Muscle of arm (tissue), 12 donors: ENCODE data around the gene OTOGL. TPM values are rescaled to one million over a fixed set of nuclear protein-coding genes. Genes with fewer than 3 reads are reported as not detected.
"Not testable (repeated sequence)": the region's sequence is repeated elsewhere in the genome, so short reads cannot be mapped to it uniquely, and the experiment has no call there.

Source experiments
- DNase-seq: peaks from one replicate; pipeline ENCODE4 v3.0.0-alpha.2; 2013
- polyA plus RNA-seq, 12 donors: library from polyadenylated mRNA; unstranded; fragments of 120-200 nt; gene quantifications; one replicate each; pipeline ENCODE4 v1.2.1, GENCODE V29; 2013; ENCODE audit not compliant: insufficient read length in 12 of 12

OTOGL gene
- polyA plus RNA-seq, 12 donors = 0.30 to 0.74 (median 0.61) TPM; not detected in 2

DNA sequence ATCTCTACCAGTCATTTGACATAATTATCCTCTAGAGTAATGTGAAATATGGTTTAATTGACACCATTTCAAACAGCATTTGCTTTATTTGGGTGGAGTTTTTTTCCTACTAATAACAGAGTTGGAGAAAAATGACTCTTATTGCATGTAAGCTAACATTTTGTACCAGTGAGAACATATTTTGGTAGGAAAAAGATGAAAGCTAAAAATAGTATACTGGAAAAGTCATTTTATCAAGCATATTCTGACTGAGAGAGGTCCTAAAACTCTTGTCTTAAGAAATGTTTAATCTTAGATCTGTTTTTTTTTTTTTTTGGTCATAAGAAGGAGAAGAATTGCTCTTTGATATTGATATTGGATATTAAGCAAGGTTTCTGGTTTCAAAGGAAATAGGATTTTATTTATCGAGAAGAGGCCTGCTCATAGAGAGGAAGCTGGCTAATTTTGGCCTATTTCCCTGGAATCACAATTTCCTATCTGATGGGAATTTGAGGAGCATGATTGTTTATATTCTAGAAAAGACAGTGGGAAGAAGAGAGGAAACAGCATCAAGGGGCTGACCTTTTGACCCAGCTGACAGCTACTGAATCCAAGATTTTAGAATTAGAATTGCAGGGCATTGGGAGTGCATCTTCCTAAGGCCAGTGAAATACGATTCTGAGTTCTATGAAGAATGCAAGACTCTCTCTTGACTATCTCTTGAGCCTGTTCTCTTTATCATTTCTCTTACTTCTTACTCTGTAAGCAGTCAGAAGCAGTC is 19.4 kb downstream of the OTOGL start:
- DNase-seq = no peak

DNA sequence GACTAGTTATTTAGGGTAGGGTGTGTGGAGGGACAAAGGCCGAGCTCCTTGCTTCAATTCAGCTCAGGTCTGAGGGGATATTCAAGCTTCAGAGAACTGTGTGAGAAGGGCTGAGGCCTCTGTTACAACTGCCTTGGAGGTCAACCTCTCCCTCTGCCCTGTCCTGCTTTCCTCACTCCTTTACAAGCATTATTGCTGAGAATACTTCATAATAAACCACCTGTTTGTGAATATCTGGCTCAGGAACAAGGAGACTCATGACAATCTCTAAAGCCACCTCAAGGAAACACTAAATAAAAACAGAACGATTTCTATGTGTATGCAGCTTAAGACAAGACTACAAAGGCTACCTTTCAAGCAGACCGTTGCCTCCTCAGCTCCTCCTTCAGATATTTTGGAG is 21.7 kb downstream of the OTOGL start:
- DNase-seq = no peak

DNA sequence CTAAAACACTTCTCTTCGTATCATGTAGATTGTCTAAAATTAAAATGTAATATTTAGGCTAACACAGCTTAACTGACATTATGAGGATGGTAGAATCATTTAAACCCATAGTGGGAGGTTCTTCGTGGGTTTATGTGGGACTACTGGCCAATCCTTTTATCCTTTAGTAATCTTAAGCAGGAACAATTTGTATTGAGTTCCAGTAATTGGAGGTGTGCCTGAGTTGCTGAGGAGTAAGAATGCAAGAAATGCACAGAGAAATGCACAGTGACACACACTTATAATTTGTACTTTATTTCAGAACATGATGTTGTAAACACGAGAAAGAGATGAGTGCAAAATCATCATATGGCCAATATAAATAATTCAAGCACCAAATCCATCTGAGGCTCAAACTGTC is 22.3 kb downstream of the OTOGL start:
- no peak for DNase-seq

DNA sequence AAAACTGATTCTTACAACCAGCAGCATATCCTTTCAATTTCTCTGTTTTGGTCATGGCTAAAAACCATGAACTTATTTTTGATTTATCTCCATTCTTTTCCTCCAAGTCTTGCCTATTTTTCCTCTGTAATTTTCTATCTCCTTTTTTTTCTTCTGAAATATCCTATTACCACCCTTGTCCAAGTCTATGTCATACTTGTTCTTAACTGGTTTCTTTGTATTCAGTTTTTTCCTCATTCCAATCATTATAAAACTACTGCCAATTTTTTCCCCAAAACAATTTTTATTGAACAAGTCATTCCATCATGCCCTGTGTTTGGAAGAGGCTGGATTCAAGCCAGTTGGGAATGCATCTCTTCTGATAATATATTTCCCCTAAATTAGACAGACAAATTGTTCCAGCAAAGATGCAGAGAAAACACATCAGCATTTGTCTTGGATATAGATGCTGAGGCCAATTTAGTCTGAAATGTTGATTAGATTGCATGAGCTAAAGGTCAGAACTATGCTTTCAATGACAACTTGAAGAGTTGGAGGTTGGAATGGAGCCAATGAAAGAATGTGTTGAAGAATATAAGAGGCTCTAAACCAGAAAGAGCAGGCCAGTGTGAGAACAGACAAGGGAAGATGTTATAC is 30.7 kb downstream of the OTOGL start:
- DNase-seq = no peak

DNA sequence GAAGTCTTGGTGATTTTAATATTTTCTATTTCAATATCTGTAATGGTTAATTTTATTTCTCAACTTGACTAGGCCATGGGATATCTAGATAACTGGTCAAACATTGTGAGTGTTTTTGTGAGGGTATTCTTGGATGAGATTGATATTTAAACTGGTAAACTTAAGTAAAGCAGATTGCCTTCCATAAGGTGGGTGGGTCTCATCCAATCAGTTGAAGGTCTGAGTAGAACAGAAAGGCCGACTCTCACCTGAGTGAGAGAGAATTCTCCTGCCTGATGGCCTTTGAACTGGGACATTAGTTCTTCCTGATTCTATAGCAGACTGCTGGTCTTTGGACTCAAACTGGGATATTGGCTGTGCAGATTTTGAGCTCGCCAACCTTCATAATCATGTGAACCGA is 36.3 kb downstream of the OTOGL start:
- no peak for DNase-seq

DNA sequence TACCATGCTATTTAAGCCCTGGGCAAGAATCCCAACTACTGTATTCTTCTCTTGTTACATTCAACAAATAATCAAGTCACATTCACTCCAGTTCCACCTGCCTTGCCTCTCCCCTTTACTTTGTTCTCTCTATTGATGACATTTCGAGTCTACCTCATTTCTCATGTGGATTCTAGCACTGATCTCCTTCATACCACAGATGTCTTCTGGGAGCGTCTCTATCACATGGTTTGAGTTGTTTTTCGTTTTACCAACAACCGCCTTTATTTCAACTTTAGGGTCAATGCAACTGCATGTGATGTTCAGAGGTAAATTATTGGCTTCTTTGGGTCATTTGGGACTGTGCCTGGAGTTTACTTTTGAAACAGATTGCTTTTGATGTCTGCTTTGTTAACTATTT is 40.7 kb downstream of the OTOGL start:
- no peak for DNase-seq

DNA sequence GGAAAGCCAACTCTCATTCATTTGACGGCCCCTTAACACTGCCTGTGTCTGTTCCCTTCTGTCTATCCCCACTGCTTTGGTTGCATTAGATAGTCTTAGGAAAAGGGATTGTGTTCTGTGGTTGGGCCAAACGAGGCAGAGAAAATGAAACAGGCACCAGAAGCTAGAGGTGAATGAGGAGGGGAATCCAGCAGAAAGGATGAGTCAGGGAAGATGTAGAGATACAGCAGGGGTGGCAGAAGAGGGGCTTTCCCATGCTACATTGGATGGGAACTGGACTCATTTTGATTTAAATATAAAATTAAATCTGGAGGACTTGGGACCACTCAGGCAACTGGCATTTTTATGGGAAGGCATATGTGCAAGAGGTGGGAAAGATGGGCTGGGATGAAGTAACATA is 43.3 kb downstream of the OTOGL start:
- DNase-seq = no peak

DNA sequence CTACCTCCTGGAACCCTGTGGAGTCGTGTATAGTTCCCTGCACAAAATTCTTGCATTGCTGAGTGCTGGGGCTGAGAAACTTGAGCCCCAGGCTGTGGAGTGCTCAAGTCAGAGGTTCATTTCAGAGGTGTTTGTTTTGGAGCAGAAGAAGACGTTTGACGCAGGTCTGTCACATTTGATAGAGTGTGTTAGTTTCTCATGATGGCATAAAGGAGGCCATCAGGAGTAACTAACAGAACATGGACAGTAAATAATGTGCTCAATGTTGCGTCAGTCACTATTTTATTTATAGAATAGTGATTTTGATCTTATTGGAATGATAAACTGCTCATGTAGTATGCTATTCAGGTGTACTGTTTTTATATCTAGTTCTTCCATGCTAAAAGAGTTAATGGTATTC is 44.2 kb downstream of the OTOGL start:
- DNase-seq = no peak

DNA sequence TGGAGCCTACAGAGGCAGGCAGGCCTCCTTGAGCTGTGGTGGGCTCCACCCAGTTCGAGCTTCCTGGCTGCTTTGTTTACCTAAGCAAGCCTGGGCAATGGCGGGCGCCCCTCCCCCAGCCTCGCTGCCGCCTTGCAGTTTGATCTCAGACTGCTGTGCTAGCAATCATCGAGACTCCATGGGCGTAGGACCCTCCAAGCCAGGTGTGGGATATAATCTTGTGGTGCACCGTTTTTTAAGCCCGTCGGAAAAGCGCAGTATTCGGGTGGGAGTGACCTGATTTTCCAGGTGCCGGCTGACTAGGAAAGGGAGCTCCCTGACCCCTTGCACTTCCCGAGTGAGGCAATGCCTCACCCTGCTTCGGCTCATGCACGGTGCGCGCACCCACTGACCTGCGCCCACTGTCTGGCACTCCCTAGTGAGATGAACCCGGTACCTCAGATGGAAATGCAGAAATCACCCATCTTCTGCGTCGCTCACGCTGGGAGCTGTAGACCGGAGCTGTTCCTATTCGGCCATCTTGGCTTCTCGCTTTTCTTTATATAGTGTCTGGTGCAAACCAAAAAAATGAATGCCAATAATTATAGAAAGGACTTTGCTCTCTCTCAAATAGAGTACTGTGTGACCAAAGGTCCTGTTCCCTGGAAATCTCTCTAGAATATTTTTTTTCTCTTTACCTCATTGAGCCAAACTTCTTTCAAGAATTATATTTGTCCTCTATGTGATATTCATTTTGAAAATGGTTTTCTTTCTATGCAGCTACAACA is 50.4 kb downstream of the OTOGL start:
- DNase-seq = not testable (repeated sequence)

DNA sequence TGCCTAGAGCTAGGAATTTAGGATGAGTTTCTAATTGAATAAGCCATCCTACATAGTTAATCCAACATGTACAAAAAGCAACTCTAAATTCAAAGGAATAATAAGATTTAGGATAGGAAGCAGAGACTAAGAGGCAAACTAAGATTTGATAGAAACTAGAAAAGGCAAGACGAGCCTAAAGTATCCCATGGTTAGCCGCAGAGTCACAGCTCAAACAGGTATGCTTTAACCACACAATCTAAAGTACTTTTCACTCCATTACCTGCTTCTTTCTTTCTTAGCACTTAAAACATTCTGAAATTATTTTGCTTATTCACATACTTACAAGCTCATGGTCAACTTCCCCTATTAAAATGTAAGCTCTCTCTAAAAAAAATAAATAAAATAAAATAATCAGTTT is 51.8 kb downstream of the OTOGL start:
- DNase-seq = no peak

DNA sequence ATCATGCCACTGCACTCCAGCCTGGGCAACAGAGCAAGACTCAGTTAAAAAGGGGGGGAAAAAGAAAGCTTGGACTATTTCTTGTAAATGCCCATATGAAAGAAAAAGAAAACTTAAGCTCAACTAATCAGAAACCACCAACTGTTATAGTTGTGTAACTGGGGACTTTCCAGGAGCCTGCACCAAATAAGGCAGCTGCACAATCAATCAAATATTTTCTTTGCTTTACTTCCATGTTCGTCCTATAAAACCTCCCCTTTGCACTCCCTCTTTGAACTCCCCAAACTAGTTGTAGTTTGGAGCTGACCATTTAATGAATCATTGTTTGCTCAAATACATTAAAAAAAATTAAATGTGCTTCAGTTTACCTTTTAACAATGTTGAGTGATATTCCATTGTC is 54.9 kb downstream of the OTOGL start:
- no peak for DNase-seq

DNA sequence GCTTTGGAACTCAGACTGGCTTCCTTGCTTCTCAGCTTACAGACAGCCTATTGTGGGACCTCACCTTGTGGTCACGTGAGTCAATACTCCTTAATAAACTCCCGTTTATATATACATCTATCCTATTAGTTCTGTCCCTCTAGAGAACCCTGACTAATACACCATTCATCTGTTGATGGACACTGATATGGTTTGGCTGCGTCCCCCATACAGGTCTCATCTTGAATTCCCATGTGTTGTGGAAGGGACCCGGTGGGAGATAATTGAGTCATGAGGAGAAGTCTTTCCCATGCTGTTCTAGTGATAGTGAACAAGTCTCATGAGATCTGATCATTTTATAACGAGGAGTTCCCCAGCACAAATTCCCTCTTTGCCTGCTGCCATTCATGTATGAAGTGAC is 57.0 kb downstream of the OTOGL start:
- DNase-seq = no peak

DNA sequence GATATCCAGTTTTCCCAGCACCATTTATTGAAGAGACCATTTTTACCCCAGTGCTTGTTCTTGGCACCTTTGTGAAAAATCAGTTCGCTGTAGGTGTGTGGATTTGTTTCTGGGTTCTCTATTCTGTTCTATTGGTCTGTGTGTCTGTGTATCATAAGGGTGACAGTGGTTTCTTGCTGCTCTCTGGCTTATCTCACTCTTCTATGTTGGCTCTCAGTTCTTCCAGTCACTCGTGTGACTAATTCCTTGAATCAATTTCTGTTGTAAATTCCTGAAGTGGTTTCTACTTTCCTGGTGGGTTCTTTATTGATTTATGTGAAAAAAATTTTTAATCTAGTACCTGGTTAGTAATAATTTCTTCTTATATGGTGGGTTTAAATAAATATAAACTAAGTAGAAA is 58.3 kb downstream of the OTOGL start:
- DNase-seq = no peak

DNA sequence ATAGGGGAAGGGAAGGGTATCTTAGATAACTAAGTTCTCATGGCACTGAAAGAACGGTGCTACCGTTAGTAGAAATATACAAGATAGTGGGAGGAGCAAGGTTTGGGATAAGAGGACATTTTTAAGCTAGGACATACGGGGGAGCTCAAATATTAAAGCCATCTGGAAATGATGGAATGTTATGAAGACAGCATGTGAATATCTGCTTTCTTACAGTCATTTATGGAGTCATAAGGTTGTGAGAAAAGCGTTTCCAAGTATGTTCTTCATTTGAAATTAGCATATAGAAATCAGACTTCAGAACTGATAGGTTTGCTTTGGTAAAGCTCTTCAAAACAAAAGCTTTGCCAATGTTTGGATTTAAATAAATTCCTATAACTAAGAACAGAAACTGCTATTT is 62.3 kb downstream of the OTOGL start:
- DNase-seq = no peak

DNA sequence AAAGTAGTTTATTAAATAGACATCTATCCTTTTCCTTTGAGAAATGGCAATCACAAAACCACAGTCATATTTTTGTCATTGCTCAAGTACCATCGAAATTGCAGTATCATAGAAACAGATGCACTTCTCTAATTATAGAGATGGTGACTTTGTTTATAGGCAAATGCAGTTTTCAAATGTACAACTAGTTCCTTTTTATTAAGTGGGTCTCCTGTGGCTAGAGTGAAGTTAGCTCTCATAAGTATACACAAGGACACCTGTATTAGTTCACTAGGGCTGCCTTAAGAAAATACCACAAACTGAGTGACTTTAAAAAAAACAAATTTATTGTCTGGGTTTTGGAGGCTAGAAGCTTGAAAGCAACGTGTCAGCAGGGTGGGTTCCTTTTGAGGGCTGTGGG is 62.8 kb downstream of the OTOGL start:
- no peak for DNase-seq

DNA sequence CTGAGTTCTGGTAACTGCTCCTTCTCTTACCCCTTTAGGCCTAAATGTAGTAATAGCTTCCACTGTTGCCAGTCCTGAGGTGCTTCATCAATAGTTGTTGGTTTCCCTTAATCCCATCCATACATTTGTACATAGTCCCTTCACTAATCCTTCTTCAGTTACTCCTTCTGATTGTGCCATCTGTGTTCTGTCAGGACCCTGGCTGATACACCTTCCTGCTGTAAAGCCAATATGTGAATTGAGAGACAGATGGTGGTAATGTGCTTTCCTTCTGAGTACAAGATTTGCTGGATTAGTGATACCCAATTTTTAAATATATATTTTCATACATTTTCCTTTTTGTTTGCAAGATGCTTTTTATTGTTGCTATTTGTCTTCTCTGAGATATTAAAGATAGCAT is 66.4 kb downstream of the OTOGL start:
- no peak for DNase-seq

DNA sequence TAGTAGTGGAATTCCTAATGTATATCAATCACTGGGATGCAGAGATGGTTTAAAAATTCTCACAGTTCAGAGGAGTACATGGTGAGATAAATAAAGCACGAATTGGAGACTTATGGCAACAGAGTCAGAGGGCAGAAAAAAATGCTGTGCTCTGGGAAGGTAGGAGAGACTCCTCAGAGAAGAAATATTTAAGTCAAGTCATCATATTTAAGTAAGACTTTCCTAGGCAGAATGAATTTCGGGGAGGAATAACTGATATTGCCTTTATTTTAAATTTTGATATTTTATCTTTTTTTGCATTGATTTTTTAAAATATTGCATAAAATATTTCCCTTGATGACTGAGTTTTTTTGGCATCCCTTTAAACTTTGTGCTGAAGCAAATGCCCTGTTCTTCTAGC is 67.4 kb downstream of the OTOGL start:
- DNase-seq = no peak

DNA sequence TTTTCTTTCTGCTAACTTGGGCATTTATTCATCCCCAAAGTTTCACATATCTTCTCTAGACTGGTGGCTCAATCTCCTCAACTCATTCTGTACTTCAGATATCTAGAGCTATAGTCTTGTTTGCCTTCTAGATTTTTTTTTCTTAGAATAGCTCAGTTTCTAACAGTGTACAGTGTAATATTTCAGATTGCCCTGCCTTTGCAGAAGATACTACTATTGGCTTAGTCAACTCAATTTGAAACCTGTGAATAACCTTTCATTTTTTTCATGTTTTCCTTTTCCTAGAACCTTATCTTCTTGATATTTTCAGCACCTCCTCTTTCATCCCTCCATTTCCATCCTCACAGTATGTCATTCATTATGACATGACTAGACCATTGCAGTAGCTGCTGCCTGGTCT is 69.6 kb downstream of the OTOGL start:
- no peak for DNase-seq

DNA sequence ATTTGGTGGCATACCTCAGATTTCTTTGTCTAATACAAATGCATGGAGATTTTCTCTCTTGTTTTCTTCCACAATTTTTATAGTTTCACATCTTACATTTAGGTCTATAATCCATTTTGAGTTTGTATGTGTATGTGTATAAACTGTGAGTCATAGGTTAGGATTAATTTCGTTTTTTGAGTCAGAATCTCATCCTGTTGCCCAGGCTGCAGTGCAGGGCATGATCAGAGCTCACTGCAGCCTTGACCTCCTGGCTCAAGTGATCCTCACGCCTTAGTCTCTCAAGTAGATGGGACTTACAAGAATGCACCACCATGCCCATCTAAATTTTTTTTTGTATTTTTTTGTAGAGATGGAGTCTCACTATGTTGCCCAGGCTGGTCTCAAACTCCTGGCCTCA is 71.6 kb downstream of the OTOGL start:
- DNase-seq = no peak

DNA sequence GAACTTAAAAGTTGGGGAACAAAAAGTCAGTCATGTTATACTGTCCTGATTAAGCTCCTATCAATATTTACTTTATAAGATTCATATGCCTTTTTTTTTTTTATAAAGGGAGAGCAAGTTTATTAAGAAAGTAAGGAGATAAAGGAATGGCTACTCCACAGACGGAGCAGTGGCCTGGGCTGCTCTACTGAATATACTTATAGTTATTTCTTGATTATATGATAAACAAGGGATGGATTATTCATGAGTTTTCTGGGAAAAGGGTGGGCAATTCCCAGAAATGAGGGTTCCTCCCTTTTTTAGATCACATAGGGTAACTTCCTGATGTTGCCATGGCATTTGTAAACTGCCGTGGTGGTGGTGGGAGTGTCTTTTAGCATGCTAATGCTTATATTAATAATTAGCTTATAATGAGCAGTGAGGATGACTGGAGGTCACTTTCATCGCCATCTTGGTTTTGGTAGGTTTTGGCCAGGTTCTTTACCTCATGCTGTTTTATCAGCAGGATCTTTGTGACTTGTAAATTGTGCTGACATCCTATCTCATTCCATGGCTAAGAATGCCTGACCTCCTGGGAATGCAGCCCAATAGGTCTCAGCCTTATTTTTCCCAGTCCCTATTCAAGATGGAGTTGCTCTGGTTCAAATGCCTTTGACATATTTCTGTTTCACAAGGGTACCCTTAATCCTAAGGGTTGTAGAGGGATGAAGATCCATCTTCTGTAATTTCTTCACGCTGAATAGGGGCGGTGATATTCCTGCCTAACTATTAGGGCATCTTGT is 73.9 kb downstream of the OTOGL start:
- no peak for DNase-seq

DNA sequence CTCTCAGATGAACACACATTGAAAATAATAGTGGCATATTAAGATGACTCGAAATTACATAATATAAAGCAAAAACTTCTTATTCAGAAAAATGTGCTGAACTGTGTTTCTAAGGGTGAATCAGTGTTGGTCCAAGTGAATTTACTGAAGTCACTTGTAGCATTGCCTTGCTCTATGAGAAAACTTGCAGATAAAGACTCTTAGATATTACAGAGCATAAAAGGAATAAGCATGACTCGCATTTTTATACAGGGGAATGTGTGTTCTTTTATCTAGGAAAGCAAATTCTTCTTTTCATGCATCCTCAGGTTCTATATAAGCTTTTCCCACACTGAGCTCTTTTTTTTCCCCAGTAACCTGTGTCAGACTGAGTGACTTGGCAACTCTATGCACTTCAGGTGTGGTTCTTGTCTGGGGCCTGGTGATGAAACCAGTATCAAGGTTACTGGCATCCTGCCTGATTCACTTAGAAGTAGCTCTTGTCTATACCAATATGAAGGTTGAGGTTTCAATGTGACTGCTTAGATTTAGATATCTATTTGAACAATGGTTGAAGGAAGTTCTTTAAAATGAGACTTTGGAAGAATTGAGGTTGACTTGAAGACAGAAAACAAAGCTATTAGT is 76.1 kb downstream of the OTOGL start:
- DNase-seq = no peak

DNA sequence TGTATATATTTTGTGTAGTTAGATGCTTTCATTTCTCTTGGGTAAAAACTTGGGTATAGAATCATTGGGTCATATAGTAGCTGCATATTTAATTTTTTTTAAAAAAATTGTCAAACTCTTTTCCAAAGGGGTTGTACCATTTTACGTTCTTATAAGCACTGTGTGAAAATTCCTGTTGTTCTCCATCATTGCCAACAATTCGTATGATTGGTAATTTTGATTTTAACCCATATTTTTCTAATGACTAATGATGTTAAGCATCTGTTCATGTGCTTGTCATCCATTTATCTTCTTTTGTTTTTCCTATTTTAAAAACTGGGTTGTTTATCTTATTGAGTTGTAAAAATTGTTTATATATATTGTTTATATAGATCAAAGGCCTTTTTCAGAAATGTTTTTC is 77.4 kb downstream of the OTOGL start:
- no peak for DNase-seq
